GM12892 (cell line): ENCODE measurements around the gene RAG2.

Source experiments
- POLR2A ChIP-seq: IDR thresholded peaks from 2 replicates; pipeline ENCODE4 v1.6.1; 2011; ENCODE audit warnings: low read depth, low read length, control low read depth
- POLR2AphosphoS5 ChIP-seq: IDR thresholded peaks from 2 replicates; pipeline ENCODE4 v1.6.1; 2011; ENCODE audit warnings: low read depth, low read length, control low read depth
- TAF1 ChIP-seq: IDR thresholded peaks from 2 replicates; pipeline ENCODE4 v1.6.1; 2011; ENCODE audit warnings: low read depth, mild to moderate bottlenecking, control low read depth, low read length, borderline replicate concordance

DNA sequence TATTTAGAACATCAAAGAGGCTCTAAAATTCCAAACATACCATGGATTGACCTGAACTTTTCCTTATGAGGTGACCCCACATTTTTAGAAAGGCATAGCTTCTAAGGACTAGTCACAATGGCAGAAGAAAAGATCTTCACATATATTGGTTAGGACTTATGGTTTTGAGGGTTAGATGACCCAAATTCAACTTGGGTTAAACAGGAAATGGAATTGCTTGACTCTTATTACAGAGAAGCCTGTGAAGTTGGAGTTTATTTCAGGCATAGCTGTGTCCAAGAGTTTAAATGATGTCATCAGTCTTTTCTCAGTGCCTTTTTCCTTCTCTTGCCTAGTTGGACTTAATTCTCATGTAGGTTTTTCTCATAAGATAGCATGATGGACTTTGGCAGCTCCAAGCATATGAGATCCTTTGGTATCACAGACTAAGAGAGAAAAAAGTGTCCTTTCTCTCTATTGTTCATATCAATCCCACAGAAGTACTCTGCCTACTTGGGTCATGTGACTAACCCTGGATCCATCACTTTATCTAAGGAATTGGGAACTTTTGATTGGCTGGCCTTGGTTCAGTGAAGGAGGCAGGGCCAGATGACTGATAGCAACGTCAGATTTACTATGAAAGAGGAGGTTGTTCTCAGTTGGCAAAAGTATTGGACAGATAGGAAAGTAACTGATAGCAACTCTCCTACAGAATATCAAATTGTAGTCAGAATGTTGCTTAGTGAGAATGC is 47.5 kb downstream of the RAG2 start:
- no peak for TF ChIP-seq POLR2A
- TF ChIP-seq POLR2AphosphoS5 = no peak
- TF ChIP-seq TAF1 = no peak
